NCI-H1930 (cell line): ENCODE results near the gene MPP2.
"Not testable (repeated sequence)": the region's sequence is repeated elsewhere in the genome, so short reads cannot be mapped to it uniquely, and the experiment has no call there.

Experiments
- DNase-seq, 2 experiments: peaks; one replicate each; lab custom pipeline; 2025; lab: John Stamatoyannopoulos, UW

Gene MPP2

DNA sequence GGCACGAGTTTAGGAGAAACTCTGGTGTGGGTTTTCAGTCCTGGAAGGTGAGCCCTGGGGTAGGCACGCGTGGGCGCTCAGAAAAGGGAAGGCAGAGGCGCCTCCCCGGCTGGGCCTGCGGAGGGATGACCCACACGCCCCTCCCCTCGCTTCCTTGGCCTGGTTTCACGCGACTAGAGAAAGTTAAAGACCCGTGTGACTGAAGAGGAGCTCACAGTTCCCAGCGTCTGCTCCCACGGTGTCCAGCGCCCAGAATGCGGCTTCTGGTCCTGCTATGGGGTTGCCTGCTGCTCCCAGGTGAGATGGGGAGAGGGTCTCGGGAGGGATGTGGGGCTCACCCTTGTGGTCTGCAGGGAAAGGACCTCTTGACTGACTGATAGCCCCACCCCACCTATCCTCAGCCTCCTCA is 60.4 kb downstream of the MPP2 start, which contains the start of gene CD300LG:
TSS of gene CD300LG (plus strand) at position 214 of the 409 bp plus-strand sequence. CDS start at position 255, 41 bp downstream.
- DNase-seq = no peak

DNA sequence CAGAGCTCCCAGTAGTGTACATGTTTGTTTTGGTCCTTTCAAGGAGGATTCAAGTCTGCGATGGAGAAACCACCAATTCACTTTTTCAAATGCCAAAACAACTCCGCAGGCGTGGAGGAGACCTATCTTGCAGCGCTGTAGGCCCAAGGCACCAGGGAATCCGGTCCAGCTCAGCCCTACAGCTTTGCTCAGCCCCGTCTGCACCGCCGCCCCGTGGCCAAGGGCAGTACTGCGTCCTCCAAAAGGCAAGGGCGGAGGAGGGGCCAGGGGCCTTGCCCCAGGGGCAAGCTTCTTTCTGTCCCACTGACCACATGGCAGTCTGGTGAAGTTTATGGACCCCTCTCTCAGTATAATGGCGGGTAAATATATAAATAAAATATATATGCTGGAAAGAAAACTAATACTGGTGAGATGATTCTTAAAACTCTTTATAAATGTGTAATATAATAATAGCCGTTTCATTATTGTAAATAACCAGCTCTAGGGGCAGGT is 61.1 kb downstream of the MPP2 start:
- DNase-seq = peak; percentile 43 to 74

DNA sequence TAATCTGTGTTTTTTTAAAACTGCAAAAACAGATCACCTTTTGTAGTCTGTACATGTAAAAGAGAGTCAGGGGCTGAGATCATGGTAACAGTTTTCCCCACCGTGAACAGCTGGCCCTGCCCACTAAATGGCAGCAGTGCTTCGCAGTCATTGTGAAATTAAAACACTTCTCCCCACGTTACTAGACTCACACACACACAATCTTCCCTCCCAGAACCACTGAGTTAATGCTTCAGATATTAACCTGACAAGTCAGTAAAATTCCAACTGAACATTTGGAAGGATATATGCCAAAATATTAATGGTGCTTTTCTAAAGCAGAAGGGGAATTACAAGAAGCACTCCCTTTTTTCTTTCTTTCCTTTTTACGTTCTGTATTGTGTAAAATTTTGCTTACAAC is 61.6 kb downstream of the MPP2 start:
- no peak for DNase-seq

DNA sequence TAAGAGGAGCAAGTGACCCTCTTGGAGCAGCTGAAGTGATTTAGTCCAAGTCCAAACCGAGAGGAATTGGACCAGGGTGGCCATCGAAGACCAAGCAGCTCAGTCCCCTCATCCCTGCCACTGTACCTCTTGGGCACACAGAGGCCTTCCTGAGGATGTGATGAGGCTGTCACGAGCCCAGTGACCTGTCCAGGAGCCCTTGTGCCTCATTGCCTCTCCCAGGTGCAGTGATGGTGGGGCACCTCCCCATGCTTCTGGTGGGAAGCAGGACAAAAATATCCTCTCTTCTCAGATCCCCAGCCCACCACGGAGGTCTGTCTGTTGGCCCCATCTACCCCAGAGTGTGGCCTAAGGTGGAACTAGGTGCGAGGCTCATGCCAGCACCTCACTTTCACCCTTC is 63.1 kb downstream of the MPP2 start:
- DNase-seq = no peak

DNA sequence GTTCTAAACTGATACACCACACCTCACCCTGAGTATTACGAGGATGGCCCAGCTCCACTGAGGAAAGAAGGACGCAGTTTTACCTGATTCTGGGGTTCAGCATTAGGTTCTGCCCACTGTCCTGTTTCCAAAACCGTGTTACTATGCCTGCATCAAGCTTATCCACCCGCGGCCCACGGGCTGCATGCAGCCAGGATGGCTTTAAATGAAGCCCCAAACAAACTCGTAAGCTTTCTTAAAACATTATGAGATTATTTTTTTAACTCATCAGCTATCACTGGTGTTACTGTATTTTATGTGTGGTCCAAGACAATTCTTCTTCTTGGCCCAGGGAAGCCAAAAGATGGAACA is 64.4 kb downstream of the MPP2 start:
- no peak for DNase-seq

DNA sequence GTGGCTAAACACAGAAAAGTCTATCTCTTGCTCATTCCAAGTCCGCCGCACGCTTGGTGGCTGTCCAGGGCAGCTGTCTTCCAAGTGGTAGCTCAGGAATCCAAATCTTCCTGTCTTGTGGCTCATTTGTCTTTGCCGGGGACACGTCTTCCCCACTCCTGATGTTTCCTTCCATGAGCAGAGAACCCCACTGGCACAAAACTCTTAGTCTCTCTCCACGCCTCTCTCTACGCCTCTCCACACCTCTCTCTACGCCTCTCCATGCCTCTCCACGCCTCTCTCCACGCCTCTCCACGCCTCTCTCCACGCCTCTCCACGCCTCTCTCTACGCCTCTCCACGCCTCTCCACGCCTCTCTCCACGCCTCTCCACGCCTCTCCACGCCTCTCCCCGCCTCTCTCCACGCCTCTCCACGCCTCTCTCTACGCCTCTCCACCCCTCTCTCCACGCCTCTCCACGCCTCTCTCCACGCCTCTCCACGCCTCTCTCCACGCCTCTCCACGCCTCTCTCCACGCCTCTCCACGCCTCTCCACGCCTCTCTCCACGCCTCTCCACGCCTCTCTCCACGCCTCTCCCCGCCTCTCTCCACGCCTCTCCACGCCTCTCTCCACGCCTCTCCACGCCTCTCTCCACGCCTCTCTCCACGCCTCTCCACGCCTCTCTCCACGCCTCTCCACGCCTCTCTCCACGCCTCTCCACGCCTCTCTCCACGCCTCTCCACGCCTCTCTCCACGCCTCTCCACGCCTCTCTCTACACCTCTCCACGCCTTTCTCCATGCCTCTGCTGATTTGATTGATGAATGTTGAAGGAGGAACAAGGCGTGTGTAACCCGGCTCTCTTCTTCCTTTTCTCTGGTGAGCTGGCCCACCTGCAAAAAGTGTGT is 65.0 kb downstream of the MPP2 start:
- not testable (repeated sequence) for DNase-seq

DNA sequence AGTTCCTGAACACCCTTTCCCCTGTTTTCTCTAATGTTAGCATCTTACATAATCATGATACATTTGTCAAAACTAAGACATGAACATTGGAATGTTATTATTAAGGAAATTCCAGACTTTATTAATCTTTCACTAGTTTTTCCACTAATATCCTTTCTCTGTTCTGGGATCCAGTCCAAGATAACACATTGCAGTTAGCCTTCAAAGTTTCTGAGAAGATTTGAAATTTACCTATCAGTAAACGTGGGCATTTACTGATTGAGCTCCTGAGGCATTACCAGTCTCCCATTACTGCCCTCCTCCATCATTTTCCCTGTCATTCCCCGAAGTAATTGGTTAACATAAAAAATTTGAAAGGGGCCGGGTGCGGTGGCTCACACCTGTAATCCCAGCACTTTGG is 66.1 kb downstream of the MPP2 start:
- DNase-seq = no peak

DNA sequence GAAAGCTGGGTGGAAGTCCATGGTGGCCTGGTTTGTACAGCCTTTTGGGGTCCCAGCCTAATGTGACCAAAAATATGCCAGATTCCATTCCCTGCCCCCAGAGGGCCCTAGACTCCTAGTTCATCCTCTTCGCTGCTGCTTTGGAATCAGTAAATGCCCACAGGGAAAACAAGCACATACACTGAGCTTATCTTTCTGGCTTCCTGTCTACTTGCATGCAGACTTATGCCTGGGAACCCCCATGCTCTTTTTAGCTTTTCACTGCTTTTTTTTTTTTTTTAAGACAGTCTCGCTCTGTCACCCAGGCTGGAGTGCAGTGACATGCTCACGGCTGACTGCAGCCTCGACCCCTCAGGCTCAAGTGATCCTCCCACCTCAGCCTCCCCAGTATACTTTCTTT is 66.5 kb downstream of the MPP2 start:
- DNase-seq = peak in 1 of 2 experiments; percentile 10

DNA sequence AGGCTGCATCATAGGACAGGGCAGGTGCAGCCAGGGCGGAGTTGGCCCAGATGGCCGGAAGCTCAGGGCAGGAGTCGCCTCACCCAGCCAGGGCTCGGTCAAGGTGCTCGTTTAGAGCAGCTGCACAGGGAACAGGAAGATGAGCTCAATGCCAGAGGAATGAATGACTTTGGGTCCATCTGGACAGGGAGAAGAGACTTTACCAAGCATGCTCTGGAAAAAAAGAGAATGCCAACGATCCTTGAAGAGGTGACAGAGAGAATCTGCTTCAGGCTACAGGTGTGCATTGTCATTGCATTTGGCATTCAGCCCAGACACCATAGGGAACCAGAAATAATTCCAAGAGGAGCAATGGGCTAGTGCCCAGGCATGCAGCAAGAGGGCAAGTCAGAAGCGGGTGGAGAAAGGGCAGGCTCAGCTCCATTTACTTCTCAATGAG is 67.6 kb downstream of the MPP2 start:
- peak; percentile 73 to 82 for DNase-seq

DNA sequence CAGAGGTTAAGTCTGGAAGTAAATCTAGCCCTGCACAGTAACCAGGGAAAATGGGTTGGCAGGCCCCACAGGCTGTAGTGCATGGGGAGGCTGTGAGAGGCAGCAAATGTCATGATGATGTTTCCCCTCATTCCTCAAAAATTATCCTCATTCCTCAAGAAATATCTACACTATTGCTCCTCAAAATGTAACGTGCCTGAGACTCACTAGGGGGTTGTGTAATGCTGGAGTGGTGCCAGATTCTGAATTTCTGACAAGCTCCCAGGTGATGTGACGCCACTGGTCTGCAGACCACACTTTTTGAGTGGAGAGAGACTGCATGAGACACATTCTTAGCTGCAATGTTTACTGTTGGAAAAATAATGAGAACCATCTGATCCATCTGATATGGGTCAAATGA is 73.2 kb downstream of the MPP2 start:
- no peak for DNase-seq

DNA sequence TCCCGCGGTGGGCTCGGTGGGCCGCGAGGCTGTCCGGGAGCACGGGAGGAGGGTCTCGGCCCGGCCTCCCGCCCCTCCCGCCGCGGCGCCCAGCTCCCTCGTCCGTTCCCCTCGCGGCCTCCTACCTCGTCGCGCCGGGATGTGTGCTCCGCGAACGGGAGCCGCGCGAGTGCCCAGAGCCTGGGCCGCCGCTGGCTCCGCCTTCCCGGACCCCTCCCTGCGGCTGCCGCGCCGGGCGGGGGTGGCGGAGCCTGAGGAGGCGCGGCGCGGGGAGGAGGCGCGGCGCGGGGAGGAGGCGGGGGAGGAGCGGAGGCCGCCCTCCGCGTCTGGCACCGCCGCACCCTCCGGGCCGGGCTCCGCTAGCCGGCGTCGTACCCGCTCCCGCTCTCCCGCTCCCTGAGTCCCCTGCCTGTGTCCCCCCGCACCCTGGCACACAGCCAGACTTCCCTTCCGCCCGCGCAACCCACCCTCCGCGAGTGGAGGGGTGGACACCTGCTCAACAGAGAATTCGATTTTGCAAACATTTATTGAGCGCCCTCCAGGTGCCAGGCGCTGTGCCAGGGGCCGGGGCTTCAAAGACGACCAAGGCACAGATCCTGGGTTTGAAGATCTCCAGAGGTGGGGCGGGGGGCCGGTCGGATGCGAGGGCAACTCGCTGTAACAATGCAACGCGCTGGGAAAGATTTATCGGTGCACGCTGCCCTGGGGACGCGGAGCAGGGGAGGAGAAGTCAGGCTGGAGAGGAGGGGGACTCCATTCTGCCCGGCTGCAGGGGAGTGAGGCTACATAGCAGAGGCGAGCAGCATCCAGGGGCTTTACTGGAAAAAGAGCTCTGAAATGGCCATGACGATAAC is 74.1 kb downstream of the MPP2 start, which contains the start of gene MPP3:
TSS of gene MPP3 (minus strand) at position 171 of the 854 bp plus-strand sequence. CDS start 1,240 bp downstream, outside the sequence.
- DNase-seq = peak; percentile 65 to 80

DNA sequence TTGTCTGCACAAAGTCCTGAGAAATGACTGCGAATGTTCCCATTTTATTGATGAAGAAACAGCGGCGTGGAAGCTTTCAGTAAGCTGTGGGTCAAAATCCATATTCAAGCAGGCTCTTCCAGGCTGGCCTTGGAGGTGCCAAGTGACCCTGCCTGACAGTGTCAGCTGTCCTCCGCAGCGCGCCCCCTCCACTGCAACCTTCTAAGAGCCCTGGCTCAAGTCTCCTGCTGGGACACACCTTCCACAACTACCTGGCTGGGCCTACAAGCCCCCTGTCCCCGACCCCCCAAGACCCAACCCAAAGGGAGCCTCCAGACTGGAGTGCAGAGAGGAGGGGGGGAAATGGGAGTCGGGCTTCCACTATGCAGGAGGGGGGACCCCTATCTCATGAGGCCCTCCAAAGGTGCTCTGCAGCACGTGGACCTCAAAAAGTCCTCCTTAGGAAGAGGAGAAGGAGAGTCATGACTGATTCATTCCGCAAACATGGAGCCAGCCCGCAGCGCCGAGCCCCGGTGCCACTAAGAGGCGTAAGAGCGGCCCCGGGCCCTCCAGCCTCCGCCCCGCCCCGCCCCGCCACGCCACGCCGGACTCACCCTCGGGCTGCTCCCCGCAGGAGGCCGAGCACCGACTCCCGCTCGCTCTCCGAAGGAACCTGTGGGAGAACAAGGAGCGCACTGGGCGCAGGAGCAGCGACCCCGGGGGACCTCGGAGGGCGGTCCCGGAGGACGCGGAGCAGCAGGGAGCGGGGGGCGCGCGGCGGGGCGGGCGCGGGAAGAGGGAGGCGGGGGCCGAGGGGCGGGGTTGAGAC is 75.0 kb downstream of the MPP2 start:
- no peak for DNase-seq

DNA sequence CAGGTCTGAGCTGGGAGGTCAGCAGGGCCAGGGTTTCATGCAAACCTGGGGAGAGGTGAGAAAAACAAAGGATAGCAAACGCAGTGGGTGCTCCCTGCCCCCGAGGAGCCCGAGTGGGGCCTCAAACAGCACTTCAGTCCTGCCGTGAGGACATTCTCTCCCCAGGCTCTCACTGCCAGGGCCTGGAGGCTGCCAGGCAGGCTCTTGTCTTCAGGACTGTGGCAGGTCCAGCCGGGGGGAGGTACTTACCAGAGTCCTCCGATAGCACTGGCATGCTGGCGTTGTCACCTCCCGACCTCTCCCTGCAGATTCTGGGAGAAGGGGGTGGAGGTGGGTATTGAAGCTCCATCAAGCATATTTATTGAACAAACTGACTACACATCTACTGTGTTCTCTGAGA is 75.7 kb downstream of the MPP2 start:
- no peak for DNase-seq

DNA sequence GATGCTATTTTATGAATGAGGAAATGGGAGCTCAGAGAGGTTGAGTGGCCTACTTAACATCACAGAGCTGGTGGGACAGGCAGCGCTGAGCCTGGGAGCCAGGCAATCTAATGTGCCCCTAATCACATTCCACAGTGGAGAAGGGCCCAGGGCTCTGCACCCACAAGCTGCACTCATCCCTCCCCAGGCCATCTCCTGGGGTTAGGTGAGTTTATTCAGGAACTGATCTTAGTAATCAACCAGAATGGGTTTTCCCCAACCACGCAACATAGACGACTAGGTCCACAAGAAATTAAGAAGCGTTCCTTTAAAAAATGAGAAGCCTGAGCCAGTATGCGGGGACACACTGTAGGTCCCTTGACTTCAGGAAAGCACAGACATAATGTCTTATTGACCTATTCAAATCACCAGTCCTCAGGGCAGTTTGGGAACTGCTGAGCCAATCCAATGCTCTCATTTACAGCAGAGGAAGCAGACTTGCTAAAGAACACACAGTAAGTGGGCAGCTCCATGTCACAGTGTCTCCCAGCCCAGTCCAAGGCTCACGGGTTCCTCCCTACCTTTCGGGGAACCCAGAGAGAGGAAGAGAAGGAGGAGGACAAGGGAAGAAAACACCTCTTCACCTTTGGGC is 76.7 kb downstream of the MPP2 start:
- no peak for DNase-seq

DNA sequence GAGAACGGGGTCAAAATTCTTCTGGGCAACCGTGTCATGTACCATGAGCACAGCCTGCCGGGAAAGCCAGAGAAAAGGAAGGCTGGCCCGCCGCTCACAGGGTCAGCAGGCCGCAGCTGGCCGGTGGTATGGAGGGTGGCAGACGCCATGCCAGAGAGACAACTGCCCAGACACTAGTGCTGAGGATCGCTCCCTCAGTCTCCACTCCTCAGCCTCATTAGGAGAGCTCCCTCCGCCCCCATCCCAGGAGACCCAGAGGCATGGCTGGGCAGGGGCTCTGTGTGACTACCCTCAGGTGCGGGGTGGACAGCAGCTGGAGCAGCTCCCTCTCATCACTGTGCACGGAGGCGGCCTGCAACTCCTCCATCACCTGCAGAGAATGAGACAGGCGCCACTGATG is 77.6 kb downstream of the MPP2 start:
- no peak for DNase-seq

DNA sequence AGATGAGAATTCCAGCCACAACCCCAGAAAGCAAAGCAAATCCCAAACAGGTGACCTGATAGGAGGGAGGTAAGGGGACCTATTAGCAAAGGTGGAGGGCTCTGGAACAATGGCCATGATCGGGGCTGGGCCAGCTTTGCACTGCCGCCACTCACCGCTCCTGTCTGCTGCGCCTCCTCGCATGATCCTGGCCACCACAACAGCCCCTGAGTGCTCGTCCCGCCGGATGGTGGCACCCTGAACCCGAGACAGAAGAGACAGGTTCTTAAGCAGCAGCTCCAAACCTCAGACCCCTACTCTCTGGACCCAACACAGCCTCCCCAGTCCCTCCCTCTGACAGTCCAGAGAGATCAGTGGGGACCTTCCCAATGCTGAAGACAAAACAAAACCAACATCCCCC is 79.7 kb downstream of the MPP2 start:
- DNase-seq = no peak

DNA sequence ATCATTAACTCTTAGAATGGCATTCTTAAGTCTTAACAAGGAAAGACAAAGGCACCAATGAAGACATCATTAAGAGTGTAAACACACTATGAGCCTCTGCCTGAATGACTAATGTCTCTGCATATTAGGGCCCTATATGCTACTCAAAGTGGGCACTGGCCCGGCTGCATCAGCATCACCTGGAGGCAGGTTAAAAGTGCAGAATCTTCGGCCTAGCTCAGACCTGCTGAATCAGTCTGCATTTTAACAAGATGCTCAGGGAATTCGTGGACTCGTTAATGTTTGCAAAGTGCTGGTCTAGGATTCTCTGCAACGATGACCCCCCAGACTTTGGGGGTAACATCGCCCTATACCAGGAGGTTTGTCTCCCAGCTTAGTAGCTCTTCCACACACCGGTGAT is 81.1 kb downstream of the MPP2 start:
- DNase-seq = no peak

DNA sequence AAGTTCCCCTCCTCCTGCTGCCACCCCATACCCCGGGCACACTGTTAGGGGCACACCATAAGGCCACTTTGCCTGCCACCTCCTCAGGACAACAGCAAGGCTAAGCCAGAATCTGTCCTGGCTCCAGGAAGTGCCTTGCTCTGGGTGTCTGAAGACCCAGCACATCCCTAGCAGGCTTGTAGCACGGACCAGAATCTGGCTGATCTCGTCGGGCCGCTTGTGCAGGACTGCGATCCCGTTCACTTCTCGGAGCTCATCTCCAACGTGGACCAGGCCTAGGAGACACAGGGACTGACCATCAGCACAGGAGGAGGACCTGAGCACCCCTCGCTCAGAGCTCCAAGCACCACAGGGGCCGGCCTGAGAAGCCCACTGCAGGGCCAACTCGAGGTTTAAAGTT is 81.8 kb downstream of the MPP2 start:
- DNase-seq = no peak
